Stimulated activated CD4-positive, alpha-beta T cell treated with anti-CD3 and anti-CD28 coated beads, Interleukin-12 subunit alpha, Interleukin-12 subunit beta, amount 100 ng/mL, for 4 hours (primary cell): ENCODE measurements around the gene ADRA2B.
"Not testable (repeated sequence)": the region's sequence is repeated elsewhere in the genome, so short reads cannot be mapped to it uniquely, and the experiment has no call there.

ENCODE experiments used
- DNase-seq: peaks from one replicate; pipeline ENCODE4 v3.0.0-alpha.2; 2020

Gene ADRA2B

GRCh38 chr2:96116424-96116878, at the start of gene ADRA2B:
ADRA2B (minus strand) TSS chr2:96116571; CDS start chr2:96116149, 422 bp downstream.
- peak; percentile 87 for DNase-seq

- DNase-seq: peak; percentile 43
Measured at GRCh38 chr2:96164459-96165184, 48.3 kb upstream of the ADRA2B start.

DNA sequence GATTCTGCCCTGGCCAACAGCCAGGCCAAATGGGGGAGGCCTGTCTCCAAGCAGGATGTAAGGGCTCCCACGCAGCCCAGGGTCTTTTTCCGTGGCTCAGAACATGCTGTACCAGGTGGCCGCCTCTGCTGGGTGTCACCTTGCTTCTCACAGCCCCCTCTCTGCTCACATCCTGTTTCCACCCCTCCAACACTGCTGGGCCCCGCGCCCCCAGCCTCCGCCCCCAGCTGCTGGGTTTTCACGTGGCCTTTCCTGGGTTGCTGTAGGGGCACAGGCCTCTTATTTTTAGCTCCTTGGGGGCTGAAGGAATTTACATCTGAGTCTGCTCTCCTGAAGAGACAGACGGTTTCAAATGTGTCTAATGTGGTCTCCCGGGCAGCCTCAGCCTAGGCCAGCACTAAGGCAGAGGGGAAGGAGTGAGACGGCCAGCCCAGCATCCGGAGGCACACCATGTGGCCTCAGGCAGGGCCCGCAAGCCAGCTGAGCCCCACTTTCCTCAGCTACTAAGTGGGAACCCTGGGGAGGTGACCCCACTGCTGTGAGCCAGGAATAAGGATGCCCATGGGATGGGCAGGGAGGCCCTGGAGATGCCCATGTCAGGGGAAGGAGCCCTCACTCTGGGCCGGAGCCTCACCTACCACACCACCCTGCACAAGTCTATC, 47.5 kb upstream of the ADRA2B start:
- peak; percentile 80 for DNase-seq

DNA sequence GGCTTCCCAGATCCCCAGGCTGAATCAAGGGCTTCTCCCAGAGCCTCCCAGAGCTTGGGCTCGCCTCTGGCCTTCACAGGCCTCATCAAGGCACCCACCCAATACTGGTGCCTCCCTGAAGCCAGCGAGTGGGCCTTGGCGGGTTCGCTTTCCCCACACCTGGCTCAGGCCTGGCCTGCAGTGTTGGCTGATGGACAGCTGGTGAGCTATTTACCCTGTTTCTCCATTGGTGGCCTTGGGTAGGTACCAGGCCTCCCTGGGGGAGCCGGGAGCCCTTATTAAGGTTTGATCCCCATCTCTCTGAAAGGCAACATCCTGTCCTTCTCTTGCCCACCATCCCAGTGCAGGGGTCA, 47.0 kb upstream of the ADRA2B start:
- no peak for DNase-seq

GRCh38 chr2:96161898-96162297, 45.5 kb upstream of the ADRA2B start:
- DNase-seq: no peak

DNA sequence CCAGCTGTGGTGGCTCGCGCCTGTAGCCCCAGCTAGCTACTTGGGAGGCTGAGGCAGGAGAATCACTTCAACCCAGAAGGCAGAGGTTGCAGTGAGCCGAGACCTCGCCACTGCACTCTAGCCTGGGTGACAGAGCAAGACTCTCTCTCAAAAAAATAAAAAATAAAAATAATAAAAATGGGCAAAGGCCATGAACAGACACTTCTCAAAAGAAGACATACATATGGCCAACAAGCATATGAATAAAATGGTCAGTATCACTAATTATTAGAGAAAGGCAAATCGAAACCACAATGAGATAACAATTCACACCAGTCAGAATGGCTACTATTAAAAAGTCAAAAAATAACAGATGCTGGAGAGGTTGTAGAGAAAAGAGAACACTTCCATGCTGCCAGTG, 44.0 kb upstream of the ADRA2B start:
- DNase-seq: not testable (repeated sequence)

DNA sequence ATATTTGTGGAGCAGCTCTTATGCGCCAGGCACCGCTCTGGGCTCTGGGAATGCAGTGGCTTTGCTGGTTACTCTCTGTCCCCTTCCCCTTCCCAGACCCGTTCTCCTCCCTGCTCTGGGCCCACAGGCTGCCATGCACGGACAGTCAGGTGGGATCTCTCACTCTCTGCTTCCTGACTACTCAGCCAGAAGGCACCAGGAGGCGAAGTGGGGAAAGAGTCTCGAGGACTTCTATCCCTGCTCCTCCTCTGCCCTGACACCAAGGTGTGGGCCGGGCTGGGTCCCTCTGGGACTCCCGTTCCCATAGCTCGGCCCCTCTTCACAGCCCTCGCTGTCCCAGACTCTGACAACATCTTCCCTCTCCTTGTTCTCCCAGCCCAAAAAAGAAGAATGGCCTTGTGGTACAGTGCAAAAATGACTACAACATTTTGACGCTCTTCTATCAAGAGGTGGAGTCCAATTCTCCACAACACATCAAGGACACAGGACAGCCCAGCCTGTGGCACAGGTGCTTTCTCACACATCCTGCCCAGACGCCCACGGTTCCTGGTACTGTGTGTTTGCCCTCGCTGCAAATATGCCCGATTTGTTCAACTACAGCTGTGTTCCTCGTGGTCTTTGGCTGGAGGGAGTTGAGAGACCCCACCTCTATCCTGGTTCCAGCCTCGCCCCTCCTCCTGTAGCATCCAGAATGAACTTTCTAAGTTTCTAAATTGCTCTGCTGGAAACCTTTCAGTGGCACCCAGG, 42.9 kb upstream of the ADRA2B start:
- DNase-seq: no peak

DNA sequence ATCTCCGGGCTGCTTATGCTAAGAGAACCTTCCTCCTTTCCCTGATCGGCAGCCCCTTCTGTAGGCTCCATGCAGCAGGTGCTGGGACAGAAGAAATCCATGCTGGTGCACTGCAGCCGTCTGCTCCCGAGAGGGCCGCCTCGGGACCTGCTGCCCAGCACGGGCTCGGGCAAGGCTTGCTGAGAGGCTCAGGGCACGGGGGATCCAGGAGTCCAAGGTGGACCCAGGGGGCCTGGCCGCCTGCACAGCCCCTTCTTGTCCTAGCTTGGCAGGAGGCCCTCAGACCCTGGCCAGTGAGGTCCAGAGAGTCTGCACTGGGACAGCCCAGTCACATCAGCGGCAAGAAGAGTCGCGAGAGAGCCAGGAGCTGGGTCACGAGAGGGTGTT, 42.2 kb upstream of the ADRA2B start:
- DNase-seq: no peak

- DNase-seq: peak; percentile 95
Measured at GRCh38 chr2:96157649-96158553, 41.5 kb upstream of the ADRA2B start.

- DNase-seq: no peak
Measured at GRCh38 chr2:96156926-96157648, 40.7 kb upstream of the ADRA2B start.

- DNase-seq: no peak
Measured at GRCh38 chr2:96156011-96156820, 39.8 kb upstream of the ADRA2B start.

DNA sequence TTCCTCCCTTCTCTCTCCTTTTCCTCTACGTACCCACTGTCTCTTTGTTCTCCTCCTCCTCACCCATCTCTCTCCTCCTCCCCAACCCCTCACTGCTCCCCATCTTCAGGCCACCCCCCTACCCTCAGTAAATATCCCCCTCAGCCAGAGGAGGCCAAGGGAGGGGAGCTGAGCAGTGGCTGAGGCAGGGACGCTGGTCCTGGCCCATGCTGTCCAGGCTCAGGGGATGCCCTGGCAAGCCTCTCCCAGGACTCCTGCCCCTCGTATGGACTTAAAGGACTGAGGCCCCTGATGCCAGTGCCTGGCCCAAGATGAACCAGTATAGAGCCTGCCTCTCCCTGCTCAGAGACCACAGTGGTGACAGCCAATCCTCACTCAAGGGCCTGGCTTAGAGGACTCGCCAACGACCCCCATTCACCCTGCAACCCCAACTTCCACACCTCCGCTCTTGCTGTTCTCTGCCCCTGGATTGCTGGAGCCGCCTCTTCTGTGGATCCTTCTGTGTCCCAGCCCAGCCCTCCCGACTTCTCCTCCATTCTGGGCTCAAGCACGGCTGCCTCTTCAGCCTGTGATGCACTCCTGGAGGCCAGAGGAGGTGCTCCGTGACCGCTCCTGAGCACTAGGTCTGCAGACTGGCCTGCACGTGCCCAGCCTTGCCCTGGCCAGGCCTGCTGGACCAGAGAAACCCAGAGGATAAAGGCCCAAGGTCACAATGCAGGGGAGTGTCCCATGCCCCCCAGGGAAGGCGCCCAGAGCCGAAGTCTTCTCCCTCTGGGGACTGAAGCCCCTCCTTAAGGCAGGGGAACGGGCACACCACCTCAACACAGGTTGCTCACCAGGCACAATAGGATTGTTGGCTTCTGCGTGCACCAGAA, 38.4 kb upstream of the ADRA2B start:
- no peak for DNase-seq

DNA sequence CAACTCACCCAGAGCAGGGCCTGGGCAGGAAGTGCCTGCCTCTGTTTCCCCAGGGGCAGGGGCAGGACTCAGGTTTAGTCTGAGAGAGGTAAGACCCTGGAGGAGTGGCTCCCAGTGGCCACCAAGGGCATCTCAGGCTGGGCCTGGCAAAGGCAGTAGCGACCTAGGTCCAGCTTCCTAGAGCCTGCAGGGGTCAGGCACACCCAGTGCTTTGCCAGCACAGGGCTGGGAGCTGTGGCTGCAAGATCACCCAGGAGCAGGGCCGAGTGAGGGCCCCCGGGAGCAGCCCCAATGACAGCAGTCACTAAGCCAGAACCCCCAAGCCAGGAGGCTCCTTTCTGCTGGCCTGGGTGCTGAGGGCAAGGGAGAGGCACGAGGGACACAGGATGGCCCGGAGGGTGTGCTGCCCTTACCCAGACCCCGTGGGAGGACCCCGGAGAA, 37.6 kb upstream of the ADRA2B start:
- DNase-seq: no peak

DNA sequence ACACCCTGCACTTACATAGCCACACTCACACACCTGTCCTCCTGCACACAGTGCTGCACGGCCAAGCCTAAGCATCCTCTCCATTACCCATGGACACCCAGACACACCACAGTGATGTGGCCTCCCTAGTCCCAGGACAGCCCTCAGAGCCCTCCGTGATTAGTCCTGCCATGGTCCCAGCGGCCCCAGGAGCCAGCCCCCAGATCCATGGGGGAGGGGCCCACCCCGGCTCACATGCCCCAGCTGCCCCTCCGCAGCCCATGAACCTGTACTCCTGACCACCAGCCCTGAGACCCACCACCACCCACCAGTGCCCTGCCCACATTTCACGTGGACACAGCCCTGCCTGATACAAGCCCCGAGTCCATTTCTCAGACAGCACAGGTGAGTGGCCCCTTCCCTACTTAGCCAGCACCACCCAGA, 36.9 kb upstream of the ADRA2B start:
- DNase-seq: no peak

DNA sequence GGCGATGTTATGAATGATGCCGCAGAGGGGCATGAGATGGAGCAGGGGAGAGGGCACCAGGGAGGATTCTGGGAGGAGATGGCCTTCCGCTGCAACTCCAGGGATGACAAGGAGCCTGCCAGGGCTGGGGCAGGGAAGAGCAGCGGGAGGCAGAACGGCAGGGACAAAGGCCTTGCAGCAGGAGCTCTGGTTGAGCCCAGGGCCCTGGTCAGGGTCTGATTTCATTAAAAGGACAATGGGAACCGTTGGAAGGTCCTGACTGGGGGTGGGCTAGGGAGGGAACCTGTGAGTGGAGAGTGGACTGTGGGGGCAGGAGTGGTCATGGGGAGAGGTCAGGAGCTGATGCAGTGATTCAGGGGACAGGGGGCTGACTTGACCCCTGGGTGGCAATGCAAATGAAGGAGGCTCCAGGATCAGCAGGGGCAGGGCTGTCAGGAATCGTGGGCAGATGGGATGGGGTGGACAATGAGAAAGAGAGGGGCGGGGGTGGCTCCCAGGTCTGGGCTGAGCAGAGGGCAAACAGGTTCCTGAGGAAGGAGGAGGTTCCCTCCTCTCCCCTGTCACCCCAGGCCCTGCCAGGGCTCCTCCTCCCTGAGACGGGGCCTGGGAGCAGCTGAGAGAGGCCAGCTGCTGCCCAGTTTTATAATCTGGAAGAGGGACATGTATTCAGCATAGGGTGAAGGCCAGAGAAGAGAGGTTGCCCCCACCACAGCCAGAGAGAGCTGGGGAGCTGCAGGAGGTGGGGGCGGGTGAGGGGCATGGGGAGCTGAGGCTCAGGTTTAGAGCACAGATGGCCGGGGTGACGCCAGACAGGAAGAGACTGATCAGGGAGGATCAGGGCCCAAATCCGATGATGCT, 36.2 kb upstream of the ADRA2B start:
- DNase-seq: no peak

DNA sequence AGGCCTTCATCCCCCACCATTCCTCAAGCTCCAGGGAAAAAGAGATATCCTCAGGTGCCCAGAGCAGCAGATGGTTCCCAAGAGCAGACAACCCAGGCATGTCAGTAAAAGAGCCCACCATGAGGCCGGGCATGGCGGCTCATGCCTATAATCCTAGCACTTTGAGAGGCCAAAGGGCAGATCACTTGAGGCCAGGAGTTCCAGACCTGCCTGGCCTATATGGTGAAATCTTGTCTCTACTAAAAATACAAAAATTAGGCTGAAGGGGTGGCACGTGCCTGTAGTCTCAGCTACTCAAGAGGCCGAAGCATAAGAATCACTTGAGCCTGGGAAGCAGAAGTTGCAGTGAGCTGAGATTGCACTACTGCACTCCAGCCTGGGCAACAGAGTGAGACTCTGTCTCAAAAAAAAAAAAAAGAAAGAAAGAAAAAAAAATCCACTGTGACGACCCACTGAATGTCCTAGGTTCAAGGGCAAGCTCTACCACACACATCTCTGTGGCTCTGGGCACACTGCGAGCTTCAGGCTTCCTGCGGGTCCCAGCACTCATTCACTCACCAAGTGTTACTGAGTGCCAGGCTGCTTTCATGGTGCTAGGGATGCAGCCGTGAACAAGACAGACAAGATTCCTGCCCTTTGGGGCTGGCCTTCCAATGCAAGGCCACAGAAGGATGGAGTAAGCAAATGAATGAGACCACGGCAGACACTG, 35.4 kb upstream of the ADRA2B start:
- no peak for DNase-seq

- no peak for DNase-seq
Measured at GRCh38 chr2:96150791-96151594, 34.6 kb upstream of the ADRA2B start.
